Skin of body (tissue), 2 donors: Measurements from ENCODE around the gene ZNF664. TPM values are rescaled to one million over a fixed set of nuclear protein-coding genes. Genes with fewer than 3 reads are reported as not detected.

Experiments used
- DNase-seq: peaks from one replicate; lab custom pipeline; 2025; lab: John Stamatoyannopoulos, UW
- total RNA-seq: library from RNA; depleted of rRNA; stranded (reverse); fragments of >200 nt; gene quantifications from one replicate; pipeline ENCODE4 v1.2.3, GENCODE V29; 2014

Gene ZNF664
- total RNA-seq, 1 donor from 2014 or later, result 47.9 TPM

DNA sequence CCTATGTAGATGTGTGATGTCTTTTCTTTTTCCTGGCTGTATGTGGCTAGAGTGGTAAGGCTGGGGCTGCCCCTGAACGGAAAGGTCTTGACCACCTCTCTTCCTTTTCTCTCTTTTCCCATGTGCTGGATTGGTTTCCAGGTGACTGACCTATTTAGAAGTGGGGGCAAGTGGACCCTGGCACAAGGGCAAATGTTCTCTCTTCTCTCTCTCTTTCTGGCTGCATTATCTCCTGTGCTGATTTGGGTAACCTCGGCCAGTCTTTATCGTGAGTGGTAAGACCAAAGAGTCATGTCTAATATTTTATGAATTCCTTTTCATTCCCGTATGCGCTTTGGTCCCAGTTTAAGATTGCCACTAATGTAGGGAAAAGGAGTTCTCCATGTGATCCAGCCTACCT is 16.2 kb downstream of the ZNF664 start:
- DNase-seq, result no peak

DNA sequence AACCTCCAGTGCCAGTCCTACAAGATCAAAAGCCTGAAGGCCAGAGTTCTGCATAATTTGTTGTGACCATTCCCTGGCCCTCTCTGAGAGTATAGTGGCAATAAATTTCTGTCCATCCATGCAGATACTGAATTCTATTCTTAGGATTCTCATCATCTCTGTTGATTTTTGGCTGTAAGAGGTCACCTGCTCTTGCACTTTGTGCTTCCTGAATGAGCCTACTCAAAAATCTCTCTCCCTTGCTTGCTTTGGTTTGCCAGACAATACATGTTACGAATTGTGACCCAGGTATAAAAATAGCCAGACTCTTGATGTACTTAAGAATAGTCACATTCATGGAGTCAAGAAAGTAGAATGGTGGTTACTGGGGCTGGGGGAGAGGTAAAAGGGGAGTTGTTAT is 16.7 kb downstream of the ZNF664 start:
- DNase-seq, result no peak

DNA sequence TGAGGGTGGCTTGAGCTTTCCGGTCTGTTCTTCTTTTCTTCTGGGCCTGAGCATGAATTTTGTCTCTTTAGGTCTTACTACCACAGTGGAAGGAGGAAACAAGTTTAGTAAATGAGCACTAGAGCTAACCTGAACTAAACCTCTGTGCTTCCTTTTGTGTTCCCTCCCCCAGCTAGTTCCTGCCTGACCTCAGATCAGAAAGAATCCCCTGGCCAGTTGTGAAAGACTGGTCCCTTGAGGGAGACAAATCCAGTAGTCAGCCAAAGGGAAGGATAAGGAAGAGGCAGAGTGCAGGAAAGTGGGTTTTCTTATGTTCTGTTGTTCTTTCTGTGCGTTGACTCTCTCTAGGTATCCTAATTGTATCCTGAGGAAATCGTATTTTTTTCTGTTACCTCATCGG is 17.5 kb downstream of the ZNF664 start:
- DNase-seq, result no peak

DNA sequence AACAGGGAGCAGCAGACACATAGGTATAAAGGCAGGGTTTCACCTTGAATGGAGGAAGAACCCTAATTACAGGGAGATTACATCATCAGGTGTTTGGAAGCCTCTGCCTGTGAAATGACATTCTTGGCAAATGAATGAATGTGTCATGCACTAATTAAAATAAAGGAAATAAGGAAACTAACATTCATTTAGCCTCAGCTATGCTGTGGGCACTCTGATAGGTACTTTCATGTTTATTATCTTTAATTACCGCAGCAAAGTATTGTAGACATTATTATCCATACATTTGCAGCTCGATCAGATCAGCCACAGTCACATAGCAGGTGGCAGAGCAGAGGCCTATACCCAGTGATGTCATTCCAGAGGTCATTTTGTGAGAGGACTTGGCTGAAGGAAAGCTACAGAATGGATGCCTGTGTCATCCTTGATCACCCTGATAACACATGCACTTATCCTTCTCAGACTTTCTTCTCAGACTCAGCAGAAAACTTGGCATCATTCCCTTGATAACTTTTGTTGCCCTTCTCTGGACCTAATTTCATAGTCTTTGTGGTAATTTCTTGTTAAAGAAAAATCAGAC is 18.4 kb downstream of the ZNF664 start:
- no peak for DNase-seq

DNA sequence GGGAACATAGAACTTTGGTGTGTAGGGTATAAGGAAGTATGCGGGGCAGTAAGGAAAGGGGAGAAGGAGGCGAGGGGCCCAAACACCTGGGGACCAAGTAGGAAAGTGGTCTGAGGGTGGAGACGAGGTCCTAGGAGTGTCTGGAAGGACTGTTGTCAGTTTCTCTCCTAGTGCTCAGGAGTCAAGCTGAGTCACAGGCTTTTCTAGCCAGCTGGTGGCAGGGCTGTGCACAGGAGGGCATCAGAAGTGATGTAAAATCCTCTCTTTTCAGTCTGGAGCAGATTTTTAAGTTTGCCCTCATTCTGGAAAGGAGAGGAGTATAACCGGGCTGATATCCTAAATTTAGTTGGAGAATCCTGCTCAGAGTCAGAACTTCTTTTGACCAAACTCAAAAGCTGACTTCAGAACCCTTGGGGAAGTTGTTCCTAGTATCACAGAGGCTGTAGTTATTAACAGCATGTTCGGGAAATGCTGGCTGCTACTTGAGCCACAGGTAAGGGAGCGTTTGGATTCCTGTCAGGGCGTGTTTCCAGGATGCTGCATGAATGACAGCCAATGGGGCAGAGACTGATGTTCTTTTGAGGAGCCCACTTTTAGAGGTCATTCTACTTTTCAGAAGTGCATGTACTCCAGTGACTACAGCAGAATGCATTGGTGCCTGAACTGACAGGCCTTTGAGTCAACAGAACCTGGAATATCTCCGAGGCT is 19.3 kb downstream of the ZNF664 start:
- no peak for DNase-seq

DNA sequence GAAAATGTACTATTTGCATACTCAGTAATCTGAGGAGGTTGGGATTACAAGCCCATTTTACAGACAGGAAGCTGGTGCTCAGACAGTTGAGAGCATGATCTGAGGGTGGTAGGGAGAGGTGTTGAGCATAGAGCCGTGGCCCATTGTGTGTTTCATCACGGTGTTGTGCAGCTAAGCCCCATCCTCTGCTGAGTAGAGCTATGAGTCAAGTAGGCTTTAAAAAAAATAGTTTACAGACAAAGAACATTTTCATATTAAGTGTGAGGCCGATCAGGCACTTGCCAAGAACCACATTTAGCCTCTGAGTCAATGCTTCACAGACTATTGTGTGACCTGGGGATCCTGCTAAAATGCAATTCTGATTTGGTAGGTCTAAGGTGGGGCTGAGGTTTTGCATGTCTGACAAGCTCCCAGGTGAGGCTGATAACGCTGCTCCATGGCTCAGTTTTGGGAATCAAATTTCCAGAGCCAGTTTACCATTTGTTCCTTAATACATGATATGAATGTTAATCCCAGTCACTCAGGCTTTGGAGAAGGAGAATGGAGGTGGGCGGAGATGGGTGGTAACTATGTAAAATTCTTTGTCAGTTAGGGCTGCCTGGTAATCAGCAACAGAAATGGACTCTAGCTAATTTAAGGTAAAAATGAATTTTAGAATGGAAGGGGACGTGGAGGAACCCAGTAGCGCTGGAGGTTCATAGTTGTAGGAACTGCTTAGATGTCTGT is 22.2 kb downstream of the ZNF664 start:
- no peak for DNase-seq

DNA sequence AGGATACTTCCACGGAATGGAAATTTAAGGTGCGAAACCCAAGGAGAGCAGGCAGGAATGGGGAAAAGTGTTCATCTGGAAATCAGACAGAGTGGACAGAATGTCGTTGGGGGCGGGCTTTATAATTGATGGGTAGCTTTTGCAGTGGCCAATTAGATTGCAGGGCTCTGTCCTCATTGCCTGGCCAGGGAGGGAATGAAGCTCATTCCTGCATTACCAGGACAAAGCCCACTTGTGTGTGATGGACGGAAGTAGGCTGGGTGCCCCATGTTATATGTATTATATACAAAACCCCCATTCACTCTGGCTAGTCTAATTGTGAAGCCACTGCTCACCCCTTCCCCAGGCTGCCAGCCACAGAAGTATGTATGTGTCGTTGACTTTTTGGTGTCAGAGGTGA is 23.6 kb downstream of the ZNF664 start:
- no peak for DNase-seq

DNA sequence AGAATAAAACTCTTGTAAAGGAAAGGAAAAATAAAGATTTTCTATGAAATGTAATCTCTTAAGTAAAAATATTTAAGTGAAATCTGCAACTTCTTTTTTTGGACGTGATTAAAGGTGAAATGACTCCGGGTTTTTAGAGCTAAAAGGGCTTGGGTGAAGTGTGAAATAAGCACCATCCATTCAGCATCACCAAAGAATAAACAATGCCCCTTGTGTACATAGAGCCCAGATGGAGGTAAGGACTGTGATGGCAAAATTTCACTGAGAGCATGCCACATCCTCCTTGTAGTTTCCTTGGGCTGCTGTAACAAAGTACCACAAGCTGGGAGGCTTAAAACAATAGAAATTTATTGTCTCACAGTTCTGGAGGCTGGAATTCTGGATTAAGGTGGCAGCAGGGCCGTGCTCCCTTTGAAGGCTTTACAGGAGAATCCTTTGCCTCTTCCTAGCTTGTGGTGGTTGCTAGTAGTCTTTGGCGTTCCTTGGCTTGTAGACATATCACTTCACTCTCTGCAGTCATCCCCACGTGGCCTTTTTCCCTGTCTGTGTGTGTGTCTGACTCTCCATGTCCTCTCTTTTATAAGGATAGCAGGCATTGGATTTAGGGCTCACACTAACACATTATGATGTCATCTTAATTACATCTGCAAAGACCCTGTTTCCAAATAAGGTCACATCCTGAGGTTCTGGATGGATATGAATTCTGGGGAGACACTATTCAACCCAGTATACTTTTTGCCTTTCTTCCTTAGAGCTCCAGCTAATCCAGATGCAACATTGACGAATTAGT is 24.2 kb downstream of the ZNF664 start:
- no peak for DNase-seq

DNA sequence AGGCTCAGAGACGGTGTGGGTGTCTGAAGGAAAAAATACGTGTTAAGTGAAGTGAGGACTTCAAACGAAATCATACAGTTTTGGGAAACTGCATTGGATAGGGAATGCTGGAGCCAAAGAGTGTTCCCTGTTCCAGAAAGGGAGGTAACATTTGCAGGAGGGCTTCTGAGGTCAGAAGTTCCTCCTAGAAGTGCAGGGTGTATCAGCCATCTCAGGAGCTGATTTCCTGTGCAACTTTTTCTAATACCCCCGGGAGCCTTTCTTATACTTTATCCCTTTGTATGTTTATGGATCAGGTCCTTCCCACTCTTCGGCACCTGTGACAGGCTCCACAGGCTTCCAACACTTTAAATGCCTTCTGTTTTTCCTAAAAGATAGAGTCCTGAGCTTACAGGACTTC is 24.9 kb downstream of the ZNF664 start:
- DNase-seq, result no peak

DNA sequence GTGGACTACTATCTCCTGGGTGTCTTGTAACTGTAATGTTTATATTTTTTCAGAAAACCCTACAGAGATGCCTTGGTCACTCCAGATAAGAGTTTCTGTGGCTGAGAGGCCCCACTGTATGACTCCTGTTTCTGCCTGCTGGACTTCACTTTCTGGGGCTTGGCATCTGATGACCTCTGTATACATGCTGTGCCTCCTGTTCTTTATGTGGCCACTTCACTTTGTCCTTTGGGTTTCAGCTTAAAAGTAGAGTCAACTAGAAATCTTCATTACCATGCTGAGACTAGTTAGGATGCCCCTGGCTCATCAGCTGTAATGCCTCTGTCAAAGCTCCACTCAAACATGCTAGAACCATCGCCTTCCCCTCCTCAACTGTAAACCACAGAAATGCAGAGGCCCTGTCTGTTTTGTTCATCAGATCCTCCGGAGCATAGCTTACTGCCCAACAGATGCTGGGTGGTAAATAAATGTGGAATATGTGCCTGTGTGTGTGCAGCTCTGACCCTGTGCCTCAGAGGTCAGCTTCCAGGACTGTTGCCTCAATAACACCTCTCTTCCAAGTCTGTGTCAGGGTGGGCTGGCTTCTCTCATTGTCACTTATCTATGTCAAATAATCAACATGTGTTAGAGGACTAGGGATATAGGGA is 25.5 kb downstream of the ZNF664 start:
- DNase-seq, result no peak

DNA sequence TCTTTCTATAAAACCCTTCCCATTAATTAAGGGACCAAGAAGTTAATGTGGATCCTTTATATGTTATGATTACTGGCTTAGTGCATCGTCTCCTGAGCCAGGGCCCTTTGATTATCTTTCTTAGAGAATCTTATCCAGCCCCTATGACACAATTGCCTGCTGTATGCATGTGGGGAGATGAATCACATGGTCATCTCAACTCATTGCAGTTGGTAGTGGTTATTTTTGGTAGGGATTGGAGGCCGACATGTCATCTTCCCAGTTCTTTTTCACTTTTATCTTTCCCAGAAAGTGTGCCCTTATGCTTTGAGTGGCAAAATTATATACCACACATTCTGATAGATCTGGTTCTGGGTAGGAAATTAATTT is 26.0 kb downstream of the ZNF664 start:
- DNase-seq, result no peak

DNA sequence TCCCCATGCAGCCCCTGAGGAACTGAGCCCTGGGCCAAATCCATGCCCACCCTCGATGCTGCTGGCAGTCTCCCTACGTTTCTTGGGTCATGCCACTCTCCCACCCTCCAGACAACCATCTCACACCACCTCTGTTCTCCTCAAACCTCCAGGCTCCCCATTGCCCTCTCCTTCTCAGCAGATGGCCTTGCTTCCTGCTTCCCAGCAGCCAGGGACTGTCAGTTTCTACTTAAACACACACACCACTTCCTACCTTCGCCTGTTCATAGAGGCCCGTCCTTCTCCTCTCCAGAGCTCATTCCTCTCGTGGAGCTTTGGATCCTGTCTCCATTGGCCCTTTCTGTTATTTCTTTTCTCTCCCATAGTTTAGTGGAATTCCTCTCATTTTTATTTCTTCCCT is 27.1 kb downstream of the ZNF664 start:
- no peak for DNase-seq

DNA sequence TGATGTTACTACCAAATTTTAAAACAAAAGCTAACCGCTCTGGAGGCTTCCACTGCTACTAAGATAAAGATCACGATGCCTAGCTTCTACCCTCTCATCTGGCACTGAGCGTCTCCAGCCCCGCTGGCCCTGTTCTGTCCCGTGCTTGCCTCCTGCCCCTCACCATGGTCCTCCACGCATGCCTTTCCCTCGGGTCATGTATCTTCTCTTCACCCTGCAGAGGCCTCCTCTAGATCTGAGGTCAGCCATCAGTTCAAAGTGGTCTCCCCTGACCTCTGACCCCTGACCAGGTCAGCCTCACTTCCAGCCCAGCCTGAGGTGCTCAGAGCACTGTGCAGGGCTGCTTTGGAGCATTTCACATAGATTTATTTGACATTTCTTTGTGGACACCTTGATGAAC is 28.3 kb downstream of the ZNF664 start:
- no peak for DNase-seq

DNA sequence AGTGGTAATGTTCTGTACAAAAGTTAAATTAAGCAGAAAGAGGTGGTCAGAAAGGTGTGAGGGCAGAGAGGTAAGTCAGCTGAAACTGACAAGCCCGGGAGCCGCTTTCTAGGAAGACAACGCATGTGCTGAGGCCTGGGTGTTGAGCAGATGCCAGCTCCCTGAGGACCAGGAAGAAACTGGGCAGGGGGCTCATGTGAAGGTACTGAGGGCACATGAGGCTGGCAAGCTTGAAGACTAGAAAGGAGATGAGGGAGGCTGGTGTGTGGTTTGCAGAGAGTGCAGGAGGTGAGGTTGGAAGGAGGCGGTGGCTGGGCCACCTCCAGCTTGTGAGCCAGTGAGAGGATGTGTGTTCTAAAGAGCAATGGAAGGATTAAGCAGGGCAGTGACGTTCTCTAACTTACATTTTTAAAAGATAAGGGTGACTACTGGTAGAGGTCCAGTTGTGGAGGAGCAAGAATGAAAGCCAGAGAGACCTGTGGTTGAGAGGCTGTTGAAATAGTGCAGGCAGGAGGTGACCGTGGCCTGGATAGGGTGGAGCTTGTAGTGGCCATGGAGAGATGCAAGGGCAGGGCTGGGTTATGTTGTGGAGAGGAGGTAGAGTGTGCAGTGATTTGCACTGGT is 29.1 kb downstream of the ZNF664 start:
- DNase-seq, result no peak

DNA sequence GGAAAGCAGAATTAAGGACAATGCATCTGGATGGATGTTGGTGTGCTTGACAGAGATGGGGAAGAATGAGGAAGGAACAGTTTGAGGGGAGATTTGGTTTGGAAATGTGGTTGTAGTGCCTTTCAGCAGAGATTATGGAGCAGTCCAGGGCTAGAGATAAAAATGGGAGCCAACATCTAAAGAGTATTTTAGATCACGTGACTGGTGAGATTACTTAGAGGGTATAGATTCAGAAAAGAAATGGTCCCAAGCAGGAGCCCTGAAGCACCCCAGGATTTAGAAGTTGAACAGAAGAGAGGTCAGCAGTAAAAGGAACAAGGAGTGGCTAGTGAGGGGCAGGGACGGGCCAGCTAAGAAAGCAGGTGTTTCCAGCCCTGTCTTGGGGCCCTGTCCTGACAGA is 29.6 kb downstream of the ZNF664 start:
- no peak for DNase-seq

DNA sequence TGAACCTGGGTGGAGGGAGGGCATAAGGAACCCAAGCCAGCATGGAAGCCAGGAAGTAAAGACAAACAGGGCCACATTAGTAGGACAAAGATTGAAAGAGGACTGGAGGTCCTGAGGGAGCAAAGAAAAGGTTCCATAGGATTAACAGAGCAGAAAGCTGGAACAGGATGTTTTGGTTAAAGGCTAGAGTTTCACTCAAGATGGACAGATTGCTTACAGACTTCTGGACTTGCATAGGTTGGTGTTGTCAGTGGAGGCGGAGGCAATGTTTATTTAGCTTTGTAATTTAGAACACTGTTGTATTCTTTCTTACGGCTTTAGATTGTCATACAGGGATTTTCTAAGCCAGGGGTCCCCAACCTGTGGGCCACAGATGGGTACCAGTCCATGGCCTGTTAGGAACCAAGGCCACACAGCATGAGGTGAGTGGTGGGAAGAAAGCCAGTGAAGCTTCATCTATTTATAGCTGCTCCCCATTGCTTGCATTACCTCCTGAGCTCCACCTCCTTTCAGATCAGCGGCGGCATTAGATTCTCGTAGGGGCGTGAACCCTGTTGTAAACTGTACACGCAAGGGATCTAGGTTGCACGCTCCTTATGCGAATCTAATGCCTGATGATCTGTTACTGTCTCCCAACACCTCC is 31.3 kb downstream of the ZNF664 start:
- DNase-seq, result no peak

DNA sequence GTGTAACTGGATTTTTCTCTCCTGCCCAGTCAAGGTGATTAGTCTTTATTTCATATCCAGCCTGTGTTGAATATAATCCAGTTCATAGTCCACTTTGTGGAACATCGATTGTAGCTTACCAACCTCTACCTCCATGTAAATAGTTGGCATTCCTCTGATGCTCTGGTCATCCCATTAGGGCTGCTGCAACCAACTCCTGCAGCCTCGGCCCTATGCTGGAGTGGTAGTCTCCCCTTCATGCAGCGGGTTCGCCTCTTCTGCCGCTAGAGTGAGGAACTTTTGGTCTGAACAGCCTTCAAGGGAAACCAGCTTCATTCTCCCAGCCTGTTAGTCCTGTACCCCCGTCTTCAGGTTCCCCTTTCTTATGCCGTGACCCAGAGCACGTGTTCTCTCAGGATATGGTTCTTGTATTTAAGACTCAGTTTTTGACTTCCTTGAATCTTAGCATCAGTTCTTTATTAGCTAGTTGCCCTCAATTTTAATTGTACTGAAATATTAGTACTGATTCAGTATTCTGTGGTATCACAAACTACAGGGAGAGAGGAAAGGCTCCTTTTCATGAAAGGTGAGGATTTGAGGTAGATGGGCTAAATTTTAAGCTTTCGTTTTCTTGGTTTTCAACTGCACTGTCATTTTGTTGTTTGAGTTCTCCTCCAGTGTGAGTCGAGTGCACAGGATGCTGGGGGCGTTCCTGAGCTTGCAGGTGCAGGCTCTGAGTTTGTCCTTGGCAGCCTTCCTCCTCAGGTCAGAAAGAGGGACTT is 33.2 kb downstream of the ZNF664 start:
- DNase-seq, result no peak

DNA sequence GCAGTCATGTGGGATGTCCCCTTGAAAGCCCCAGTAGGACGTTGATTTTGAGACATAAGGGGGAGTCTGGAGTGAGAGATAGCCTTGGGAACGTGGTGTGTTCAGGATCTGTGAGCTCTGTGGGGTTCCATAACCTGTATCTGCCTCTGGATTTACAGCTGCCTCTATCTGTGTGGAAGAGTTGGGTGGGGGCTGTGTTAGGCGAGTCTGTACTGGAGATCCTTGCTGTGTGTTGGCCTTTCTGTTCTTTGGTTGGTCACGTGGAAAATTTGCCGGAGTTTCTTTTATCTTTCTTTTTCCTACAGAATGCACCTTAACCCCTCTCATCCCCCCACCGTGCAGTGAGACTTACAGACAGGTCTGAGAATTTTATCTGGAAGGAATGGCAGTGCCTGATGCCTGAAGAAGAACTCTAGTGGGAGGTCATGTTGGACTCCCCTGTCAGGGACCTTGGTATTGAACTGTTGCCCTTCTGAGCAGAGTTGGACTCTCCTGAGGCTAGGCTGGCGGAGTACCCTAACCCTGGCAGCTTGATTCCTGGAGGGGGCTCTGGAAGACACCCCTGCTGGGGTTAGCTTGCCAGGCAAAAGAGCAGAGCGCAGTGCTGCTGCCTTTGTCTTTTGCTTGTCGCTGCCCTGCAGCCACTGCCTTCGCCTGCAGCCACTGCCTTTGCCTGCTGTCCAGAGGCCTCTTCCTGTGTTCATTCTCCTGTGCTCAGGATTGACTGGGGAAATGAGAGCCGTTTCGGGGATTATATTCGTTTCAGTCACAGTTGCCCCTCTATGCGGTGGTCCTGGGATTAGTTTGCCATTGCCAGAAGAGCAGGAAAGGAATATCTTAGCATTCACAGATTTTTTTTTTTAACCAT is 34.1 kb downstream of the ZNF664 start:
- no peak for DNase-seq
